GM12873 (cell line): ENCODE measurements around the gene IRAK4.

ENCODE experiments used
- TF ChIP-seq, protein P1 (sequence below): IDR thresholded peaks from 2 replicates; pipeline ENCODE4 v1.5.1; 2012; ENCODE audit warnings: low read depth, mild to moderate bottlenecking, moderate library complexity, low read length, control low read depth; ENCODE audit not compliant: insufficient read depth; ENCODE audit errors: missing control alignments

The IRAK4 gene

DNA sequence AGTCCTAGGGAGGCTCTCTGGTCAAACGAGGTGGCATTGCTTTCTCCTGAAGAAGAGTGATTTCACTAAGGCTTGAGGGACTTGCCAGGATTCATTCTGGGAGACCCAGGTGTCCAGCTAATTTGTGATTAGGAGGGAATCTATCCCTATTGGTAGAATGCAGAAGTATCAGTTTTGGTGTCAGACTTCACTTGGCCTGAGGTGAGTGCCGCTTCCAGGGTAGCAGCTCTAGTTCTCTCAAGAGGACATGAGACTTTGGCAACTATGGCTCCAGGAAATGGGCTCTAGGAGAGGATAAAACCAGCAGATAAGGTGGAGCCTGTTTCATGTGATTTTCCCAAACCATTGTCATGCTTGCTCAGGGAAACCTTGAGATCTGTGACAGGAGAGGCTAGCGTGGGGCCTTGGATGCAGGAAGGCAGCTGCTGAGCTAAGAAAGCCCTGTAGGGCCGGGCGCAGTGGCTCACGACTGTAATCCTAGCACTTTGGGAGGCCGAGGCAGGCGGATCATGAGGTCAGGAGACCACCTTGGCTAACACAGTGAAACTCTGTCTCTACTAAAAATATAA lies 65.5 kb downstream of the IRAK4 start:
- TF ChIP-seq, protein P1, sequence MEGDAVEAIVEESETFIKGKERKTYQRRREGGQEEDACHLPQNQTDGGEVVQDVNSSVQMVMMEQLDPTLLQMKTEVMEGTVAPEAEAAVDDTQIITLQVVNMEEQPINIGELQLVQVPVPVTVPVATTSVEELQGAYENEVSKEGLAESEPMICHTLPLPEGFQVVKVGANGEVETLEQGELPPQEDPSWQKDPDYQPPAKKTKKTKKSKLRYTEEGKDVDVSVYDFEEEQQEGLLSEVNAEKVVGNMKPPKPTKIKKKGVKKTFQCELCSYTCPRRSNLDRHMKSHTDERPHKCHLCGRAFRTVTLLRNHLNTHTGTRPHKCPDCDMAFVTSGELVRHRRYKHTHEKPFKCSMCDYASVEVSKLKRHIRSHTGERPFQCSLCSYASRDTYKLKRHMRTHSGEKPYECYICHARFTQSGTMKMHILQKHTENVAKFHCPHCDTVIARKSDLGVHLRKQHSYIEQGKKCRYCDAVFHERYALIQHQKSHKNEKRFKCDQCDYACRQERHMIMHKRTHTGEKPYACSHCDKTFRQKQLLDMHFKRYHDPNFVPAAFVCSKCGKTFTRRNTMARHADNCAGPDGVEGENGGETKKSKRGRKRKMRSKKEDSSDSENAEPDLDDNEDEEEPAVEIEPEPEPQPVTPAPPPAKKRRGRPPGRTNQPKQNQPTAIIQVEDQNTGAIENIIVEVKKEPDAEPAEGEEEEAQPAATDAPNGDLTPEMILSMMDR: no peak

DNA sequence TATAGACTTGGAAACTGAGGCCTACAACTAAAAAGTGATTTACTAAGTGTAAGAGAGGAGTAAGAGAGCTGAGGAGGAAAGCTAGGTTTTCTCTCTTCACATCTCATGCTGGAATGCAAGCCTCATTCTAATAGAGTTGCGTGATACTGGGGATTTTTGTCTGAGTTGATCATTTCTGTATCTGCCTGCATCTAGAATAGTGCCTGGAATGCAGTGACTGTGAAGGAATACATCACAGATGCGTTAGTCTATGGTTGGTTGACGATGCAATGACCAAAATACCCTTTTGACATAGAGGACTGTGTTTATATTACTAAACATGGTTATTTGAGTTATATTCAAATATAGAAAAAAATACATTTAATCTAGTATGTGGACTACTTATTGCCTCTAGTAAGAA lies 67.9 kb downstream of the IRAK4 start:
- TF ChIP-seq, protein P1: no peak

DNA sequence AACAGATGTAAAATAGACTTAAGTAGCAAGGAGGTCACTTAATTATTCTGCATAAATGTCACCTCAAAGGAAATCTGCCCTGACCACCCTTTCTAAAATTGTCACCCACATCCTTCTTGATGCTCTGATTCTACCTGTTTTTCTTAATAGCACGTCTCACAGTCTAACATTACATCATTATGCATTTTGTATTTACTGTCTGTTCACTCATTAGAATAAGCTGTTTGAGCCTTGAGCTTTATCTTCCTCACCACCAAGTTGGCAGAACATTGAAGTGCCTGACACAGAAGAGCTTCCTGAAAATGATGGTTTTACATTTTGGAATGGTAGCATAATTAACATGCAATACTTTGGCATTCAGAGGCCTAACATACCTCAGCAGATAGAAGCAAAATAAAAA lies 68.3 kb downstream of the IRAK4 start:
- TF ChIP-seq, protein P1: no peak

DNA sequence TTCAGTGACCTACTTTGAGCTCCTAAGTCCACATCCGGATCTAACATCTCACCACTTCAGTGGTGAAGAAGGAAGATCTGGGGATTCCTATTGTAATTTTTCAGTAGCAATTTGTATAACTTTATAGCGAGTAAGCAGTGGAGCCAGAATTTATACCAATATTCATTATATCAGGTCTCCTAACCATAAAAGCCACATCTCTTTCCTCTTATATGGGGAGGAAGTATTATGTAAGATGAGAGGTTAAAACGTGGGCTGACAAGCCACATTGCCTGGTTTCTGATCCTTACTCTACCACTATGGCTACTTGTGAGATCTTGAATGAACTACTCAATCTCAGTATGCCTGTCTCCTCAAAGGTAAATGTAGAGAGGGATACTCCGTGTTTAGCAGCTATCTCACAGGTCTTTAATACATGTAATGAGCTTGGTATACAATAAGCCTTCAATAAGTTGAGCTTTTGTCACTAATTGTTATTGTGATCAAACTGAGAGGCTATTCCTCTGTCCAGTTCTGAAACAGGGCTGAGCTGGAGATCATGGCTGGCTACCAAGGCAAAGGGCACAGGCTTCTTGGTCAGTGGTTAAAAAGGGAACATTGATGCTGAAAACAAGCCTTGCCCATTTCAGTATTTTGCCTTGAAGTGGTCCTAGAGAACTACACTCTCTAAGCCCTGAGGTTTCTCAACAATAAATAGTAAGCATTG lies 73.9 kb downstream of the IRAK4 start:
- TF ChIP-seq, protein P1: no peak

DNA sequence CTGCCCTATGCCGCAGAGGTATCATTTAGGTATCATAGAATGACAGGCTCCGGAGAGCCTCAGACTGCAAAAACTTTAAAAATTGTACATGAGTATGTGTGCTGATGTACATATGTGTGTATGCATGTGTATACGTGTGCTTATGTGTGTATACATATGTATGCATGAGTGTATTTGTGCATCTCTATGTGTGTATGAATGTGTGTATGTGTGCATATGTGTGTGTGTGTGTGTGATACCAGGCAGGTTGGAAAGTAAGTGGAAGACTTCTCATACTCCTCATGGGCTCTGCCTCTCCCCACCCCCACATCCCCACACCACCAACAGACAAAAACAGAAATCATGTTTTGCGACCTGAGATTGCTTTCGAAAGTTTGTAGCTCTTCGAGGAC lies 76.5 kb downstream of the IRAK4 start:
- TF ChIP-seq, protein P1: no peak

DNA sequence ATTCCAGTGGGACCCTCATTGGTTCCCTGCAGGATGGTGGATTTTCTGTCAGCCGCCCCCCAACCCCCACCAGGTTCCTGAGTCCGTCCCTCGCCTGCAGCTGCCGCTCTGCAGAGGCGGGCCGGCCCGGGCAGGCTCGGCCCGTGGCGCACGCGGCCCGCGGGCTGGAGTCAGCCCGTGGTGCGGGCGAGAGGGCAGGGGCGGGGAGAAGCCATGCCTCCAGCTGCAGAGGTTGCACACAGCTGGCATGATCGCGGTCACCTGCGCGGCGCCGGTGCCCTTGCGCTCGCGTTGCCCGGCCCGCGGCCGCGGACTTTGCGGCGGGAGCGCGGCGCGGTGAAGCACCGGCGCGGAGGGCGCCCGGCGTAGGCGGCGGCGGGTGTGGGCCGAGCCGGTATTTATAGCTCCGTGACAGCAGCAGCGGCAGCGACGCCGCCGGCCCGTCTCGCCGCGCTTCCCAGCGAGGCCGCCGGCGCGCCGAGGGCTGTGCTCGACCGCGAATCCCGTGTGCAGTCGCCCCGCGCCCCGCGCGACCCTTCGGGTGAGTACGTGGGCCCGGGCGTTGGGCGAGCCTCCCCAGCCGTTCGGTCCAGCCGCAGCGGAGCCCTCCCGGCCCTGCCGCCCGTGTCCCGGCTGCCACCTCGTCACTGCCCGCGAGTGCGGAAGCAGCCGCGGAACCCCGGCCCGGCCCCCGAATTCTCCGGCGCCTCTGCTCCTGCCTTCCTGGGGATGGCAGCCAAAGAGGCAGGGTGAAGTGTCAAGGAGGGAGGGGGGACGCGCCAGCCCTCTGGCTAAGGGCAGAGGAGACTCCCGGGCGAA lies 77.1 kb downstream of the IRAK4 start, which contains the start of gene TMEM117:
Gene TMEM117, plus strand, starts transcription at position 426 of the 819 bp plus-strand sequence.
- TF ChIP-seq, protein P1: no peak

DNA sequence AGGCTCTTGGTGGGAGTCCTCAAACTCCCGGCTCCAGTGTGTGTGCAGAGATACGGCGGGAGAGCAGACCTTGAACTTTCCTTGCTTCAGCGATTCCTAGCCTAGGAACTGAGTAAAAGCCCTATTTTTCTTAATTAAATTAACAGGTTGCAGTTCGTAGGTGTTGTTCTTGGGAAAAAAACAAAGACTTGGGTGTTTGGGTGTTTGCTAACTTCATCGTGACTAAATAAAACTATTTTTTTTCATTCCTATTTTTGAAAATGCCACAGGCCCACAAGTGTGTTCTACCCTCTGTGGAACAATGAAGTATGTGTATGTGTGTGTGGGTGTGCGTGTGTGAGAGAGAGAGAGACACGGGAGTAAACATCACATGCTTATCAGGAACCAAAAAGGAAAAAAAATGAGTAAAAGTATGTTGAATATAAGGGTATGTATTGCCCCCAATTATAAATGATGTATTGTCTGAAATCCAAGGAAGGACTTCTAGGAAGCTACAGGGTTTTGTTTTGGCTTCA lies 77.8 kb downstream of the IRAK4 start:
- TF ChIP-seq, protein P1: no peak
